GM18861 (cell line): ENCODE data around the gene AGPAT3.

Source experiments
- ATAC-seq: cut with Tn5 transposase; IDR thresholded peaks from one replicate; pipeline ENCODE4 v1.9.1; 2021; ENCODE audit not compliant: unreplicated experiment

Gene AGPAT3

GRCh38 chr21:43951911-43952703 is 87.1 kb downstream of the AGPAT3 start:
- ATAC-seq, result no peak

- ATAC-seq, result no peak
Measured at GRCh38 chr21:43953021-43953420, 88.0 kb downstream of the AGPAT3 start.

GRCh38 chr21:43954042-43954441 is 89.0 kb downstream of the AGPAT3 start:
- no peak for ATAC-seq

GRCh38 chr21:43954896-43955295 is 89.9 kb downstream of the AGPAT3 start:
- ATAC-seq, result no peak

GRCh38 chr21:43956019-43956669 is 91.1 kb downstream of the AGPAT3 start:
- no peak for ATAC-seq

GRCh38 chr21:43956670-43957035 is 91.6 kb downstream of the AGPAT3 start:
- ATAC-seq, result no peak

- no peak for ATAC-seq
Measured at GRCh38 chr21:43957128-43957571, 92.1 kb downstream of the AGPAT3 start.

GRCh38 chr21:43957611-43958362 is 92.8 kb downstream of the AGPAT3 start:
- ATAC-seq, result no peak

- no peak for ATAC-seq
Measured at GRCh38 chr21:43958364-43959158, 93.5 kb downstream of the AGPAT3 start.

GRCh38 chr21:43959231-43960116 is 94.5 kb downstream of the AGPAT3 start:
- ATAC-seq, result no peak

GRCh38 chr21:43961382-43961909 is 96.4 kb downstream of the AGPAT3 start:
- ATAC-seq, result no peak

- ATAC-seq, result no peak
Measured at GRCh38 chr21:43965911-43966585, 101.0 kb downstream of the AGPAT3 start.

GRCh38 chr21:43966946-43967512 is 102.0 kb downstream of the AGPAT3 start:
- ATAC-seq, result no peak

GRCh38 chr21:43967981-43968380 is 103.0 kb downstream of the AGPAT3 start:
- no peak for ATAC-seq

GRCh38 chr21:43968410-43969114 is 103.5 kb downstream of the AGPAT3 start:
- no peak for ATAC-seq

- ATAC-seq, result no peak
Measured at GRCh38 chr21:43969115-43969444, 104.1 kb downstream of the AGPAT3 start.

- no peak for ATAC-seq
Measured at GRCh38 chr21:43970551-43970950, 105.5 kb downstream of the AGPAT3 start.

- ATAC-seq, result no peak
Measured at GRCh38 chr21:43971201-43971991, 106.4 kb downstream of the AGPAT3 start.
